ENCODE results near the gene COL1A1.

GRCh38 chr17:50181144-50181543 lies 20.3 kb downstream of the COL1A1 start:
- no peak for TF ChIP-seq CTCF (IDR thresholded peaks at IDR 0.05; ENCODE audit: insufficient read depth, low read length)
- no peak for TF ChIP-seq POLR2AphosphoS5 (IDR thresholded peaks at IDR 0.05; ENCODE audit: low read depth)
- no peak for TF ChIP-seq GABPA (IDR thresholded peaks at IDR 0.05; ENCODE audit: low read depth)
- TF ChIP-seq, protein P1, sequence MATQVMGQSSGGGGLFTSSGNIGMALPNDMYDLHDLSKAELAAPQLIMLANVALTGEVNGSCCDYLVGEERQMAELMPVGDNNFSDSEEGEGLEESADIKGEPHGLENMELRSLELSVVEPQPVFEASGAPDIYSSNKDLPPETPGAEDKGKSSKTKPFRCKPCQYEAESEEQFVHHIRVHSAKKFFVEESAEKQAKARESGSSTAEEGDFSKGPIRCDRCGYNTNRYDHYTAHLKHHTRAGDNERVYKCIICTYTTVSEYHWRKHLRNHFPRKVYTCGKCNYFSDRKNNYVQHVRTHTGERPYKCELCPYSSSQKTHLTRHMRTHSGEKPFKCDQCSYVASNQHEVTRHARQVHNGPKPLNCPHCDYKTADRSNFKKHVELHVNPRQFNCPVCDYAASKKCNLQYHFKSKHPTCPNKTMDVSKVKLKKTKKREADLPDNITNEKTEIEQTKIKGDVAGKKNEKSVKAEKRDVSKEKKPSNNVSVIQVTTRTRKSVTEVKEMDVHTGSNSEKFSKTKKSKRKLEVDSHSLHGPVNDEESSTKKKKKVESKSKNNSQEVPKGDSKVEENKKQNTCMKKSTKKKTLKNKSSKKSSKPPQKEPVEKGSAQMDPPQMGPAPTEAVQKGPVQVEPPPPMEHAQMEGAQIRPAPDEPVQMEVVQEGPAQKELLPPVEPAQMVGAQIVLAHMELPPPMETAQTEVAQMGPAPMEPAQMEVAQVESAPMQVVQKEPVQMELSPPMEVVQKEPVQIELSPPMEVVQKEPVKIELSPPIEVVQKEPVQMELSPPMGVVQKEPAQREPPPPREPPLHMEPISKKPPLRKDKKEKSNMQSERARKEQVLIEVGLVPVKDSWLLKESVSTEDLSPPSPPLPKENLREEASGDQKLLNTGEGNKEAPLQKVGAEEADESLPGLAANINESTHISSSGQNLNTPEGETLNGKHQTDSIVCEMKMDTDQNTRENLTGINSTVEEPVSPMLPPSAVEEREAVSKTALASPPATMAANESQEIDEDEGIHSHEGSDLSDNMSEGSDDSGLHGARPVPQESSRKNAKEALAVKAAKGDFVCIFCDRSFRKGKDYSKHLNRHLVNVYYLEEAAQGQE (IDR thresholded peaks at IDR 0.05; ENCODE audit: insufficient replicate concordance, low read depth), result no peak

All from HL-60 (cell line).